NCI-H2081 treated with DMSO at 0.1 percent for 48 hours (cell line): Measurements from ENCODE around the gene SLF2.

Experiments used
- DNase-seq: peaks from one replicate; lab custom pipeline; 2025; lab: John Stamatoyannopoulos, UW

The SLF2 gene

DNA sequence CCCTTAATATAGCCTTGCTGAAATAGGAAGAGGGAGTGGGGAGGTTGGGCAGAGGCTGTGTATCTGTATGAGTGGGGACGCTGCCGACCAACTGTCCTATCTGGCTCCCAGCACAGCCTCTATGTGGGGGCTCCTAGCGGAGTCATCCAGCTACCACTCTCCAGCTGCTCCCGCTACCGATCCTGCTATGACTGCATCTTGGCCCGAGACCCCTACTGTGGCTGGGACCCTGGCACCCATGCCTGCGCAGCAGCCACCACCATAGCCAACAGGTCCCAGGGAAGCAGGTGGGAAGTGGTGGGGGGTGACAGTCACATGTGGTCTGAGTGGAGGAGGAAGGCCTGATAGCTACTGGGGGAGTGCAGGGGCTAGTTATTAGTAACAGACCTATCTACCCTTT, 67.9 kb downstream of the SLF2 start:
- DNase-seq: no peak

DNA sequence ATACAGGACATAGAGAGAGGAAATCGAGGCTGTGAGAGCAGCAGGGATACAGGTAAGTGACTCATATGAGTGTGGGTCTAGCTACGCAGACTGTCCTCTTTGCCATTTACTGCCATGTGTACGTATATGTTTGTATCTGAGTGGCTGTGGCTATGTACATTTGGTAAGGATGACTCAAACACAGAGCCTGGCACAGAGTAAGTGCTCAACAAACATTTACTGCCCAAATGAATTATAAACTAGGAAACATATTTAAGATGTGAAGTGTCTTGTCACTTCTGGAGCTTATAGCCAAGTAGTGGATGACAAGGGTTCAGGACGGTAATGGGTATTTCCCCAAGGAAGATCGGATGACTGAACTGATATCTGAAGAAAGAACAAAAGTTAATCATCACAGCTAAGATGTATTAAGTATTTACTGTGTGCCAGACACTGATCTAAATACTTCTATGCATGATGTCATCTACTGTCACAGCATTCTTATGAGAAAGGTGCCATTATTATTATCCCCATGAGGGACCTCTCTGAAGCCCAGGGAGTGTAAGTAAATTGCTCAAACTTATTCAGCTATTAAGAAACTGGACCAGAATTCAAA, 68.5 kb downstream of the SLF2 start:
- no peak for DNase-seq

DNA sequence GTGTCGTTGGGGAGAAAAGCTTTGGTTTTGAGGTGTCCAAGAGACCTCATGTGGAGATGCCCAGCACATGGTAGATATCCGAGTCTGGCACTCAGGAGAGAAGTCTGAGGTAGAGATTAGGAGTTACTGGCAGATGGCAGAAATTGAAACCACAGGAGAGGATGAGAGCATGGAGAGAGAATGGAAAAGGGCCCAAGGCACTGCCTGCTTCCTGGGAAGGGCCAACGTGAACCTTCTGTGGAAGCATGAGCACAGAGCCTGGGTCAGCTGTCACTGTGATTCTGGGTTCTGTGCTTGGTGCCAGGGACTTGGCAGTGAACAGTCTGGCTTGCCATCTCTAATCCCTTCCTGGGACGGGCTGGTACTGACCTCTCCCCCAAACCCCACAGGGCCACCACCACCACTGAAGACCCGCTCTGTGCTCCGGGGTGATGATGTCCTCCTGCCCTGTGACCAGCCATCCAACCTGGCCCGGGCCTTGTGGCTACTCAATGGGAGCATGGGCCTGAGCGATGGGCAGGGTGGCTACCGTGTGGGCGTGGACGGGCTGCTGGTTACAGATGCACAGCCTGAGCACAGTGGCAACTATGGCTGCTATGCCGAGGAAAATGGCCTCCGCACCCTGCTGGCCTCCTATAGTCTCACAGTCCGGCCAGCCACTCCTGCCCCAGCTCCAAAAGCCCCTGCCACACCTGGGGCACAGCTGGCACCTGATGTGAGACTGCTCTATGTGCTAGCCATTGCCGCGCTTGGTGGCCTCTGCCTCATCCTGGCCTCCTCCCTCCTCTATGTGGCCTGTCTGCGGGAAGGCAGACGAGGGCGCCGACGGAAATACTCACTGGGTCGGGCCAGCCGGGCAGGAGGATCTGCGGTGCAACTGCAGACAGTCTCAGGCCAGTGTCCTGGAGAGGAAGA, 70.4 kb downstream of the SLF2 start:
- DNase-seq: no peak

DNA sequence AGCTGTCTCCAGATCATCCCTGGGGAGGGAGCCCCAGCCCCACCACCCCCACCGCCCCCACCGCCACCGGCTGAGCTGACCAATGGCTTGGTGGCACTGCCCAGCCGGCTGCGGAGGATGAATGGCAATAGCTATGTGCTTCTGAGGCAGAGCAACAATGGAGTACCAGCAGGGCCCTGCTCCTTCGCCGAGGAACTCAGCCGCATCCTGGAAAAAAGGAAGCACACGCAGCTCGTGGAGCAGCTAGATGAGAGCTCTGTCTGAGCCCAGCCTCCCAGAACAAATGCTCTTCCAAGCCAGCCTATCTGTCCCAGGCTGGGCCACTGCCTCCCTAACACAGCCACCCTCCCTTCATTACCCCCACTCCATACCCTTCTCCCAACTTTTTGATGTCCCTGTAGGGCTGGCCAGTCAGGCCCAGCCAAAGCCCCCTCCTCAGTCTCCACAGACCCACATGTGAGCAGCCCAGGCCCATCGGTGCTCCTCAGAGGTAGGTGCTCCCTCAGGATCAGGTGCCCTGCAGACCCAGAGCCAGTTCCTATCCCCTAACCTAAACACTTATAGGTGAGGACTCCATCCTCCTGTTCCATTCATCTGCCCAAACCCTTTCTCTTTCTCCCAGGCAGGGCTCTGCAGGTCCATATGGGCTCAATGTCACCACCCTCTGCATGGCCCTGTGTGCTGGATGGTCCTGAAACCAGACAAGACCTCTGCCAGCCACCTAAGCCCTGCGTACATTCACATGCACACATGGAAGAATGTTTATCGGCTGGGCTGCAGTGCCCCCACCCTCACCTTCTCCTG, 71.3 kb downstream of the SLF2 start:
- no peak for DNase-seq

DNA sequence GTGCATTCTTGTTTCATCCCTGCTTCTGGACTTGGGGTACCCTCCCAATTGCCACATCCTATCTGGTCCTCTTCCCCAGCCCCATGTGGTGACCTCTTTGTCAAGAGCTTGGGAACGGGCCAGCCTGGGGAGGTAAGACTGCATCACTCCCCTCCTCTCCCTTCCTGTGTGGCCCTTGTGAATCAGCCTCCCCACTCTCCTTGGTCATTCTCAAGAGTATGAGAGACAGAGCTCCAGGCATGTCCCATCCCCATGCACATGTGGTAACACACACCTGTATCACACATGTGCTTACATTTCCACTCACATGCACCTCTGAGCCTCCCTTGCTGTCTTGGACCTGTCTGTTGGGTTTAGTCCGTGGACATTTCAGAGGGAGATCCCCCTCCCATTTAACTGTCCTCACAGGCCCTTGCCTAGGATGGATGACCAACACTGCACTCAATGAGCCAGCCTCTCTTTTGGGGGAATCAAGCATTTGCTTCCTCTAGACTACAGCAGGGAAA, 72.0 kb downstream of the SLF2 start:
- DNase-seq: no peak

DNA sequence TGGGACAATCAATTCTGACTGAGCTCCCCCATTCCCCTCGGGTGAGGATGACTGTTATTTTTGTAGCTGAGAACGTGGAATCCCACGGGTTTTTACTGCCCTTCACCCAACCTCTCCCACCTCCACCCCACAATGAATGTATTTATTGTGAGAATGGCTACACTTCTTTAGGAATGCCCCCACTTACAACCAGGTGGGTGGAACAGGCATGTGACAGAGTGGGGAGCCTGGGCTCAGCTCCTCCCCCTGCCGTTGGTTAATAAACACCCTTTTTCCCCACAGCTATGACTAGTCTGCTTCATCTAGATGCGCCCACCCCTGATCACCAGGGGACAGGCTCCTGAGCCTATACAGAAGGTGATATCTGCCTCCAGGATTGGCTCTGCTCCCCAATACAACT, 72.6 kb downstream of the SLF2 start:
- DNase-seq: no peak

DNA sequence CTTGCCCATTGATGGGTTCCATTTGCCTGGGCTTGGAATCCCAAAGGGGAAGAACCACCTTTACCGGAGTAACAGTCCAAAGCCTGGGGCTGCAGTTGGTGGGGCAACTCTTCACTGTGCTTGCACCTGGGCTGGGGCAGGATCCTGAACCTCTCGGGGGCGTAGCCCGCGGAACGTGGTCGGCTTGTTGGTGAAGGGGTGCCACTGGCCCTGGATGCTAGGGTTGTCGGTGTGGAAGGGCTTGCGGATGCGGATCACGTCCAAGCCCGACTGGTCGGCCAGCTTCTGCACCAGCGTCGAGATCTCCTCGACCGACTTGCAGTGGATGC, 73.8 kb downstream of the SLF2 start:
- no peak for DNase-seq

DNA sequence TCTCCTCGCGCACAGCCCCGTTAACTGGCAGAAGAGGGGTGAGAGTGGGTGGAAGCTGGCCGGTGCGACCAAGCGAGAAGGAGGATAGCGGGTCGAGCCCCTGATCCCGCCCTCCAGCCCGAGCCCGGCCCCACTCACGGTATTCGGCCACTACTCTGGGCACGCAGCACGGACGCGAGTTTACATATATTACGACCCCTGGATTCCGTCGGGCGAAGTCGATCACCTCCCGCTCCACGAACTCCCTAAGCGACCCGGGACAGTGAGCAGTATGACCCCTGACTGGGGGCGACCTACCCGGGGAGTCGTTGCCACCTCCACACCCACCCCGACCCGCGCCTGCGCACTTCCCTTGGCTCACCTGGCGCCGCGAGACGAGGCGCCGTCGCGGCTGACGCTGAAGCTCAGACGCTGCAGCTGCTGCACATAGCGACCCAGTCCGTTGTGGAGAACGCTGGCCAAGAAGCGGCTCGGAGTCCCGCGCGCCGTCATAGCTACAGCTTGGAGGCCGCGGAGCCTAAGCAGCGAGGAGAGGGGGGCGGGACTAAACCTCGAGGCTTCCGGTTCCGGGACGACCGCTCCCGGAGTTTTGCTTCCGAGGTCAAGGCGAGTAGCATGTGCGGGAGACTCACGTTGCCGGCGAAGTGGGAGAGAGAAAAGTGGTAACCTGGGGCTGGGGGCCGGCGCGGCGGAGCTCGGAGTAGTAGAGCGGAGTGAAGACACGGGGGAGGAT, 74.4 kb downstream of the SLF2 start, which contains the start of the genes MRPL43 and TWNK:
Gene MRPL43 (minus strand): TSS at position 546 of the 733 bp plus-strand sequence. CDS start 54 bp downstream, at position 492.
Gene TWNK (plus strand): TSS at position 592 of the 733 bp plus-strand sequence. CDS start 668 bp downstream, outside the sequence.
- peak; percentile 4 for DNase-seq

DNA sequence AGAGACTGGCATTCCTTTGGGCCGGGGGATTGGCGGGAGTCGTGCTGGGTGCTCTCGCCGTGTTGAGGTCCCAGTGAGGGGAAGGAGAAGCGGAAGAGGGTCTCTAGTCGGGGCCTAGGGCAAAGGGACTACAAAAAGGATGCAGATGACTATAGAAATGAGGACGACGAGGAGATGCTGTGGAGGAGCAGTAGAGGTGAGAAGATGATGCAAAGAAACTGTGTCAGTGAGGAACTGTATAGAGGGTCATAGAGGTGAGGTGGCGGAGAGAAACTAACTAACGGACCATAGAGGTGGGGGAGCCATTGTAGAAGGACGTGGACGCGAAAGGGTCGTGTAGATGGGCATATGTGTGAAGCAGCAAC, 74.9 kb downstream of the SLF2 start:
- DNase-seq: no peak

DNA sequence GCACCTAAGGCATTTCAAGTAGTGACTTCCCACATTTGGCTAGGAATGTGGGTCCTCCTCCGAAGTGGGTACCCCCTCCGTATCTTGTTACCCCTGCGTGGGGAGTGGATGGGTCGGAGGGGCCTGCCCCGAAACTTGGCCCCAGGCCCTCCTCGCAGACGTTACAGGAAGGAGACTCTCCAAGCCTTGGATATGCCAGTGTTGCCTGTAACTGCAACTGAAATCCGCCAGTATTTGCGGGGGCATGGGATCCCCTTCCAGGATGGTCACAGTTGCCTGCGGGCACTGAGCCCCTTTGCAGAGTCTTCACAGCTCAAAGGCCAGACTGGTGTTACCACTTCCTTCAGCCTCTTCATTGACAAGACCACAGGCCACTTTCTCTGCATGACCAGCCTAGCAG, 75.4 kb downstream of the SLF2 start:
- no peak for DNase-seq

DNA sequence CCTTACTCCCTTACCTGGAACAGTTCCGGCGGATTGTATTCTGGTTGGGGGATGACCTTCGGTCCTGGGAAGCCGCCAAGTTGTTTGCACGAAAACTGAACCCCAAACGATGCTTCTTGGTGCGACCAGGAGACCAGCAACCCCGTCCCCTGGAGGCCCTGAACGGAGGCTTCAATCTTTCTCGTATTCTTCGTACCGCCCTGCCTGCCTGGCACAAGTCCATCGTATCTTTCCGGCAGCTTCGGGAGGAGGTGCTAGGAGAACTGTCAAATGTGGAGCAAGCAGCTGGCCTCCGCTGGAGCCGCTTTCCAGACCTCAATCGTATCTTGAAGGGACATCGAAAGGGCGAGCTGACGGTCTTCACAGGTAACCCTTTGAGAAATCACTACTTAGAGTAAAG, 76.3 kb downstream of the SLF2 start:
- no peak for DNase-seq

DNA sequence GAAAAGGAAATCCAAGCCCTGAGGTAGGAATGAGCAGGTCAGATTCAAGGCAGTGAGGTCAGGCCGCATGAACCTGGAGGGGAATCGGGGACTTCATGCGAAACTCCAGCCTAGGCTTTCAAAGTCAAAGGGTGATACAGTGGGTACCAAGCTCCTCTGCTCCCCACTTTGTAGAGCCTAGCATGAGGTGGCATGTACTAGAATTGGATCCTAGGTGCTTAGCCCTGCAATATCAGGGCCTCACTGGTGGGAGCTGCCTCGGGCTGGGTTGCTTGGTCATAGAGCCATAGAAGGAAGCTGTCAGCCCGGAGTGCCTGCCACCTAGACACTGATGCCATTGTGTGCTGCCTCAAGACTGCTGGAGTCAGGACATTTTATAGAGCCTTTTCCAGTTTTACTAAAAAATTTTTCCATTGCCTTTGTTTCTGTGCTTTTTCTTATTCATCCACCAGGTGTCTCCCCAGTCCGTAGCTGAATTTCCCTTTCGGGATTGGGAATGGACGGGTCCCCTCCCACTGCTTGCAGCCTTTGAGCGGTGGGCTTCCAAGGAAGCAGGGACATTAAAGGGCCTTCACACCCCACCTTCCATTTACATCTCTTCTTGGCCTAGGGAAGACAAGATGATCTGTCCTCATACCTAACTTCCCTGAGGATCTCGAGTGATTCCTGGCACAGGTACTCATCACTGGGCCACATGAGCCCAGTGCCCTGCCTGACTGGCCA, 81.4 kb downstream of the SLF2 start:
- DNase-seq: no peak

DNA sequence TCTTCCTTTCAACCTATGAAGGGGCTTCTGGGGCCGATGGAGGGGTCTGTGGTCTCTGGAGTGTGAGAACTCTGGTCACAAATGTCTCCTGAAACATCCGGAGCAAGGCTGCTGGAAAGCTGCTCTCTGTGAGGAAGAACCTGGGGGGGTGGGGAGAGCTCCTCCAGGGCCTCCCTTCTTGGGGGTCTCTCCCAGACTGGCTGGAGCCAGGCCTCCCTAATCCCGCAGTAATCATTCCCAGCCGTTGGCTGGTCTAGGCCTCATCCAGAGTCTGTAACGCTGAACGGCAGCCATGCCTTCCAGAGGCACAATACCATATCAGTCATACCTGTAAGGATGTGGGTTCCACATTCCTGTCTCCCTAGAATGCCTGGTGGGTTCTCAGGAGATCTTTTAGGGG, 82.4 kb downstream of the SLF2 start:
- DNase-seq: no peak

DNA sequence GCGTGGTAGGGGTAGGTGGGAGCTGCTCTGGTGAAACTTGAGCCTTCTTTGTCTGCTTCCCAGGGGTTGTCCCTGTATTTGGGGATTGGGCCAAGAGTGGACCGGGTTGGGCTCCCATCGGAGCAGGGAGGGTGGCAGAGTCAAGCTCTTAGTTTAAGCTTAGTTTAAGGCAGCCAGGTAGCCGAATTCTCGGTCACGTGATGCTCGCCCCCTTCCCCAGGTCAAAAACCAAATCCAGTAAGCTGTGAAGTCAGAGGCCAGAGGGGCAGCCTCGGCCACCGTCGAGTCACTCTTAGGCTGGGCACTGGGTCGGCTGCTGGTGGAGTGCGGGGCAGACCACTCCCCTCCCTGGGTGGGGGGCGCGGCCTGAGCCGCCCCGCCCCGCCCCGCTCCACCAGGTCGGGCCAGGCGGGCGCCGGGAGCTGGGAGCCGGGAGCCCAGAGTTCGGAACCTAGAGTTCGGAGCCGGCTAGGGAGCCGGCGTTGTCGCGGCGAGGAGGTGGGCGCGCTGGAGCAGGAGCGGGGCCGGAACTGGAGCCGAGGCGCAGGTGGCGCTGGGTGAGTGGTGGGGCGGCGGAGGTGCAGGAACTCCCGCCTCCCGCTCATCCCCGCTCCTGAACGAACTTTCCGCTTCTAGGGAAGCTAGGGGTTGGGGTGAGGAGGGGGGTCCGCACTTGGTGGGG, 84.1 kb downstream of the SLF2 start:
- DNase-seq: no peak

DNA sequence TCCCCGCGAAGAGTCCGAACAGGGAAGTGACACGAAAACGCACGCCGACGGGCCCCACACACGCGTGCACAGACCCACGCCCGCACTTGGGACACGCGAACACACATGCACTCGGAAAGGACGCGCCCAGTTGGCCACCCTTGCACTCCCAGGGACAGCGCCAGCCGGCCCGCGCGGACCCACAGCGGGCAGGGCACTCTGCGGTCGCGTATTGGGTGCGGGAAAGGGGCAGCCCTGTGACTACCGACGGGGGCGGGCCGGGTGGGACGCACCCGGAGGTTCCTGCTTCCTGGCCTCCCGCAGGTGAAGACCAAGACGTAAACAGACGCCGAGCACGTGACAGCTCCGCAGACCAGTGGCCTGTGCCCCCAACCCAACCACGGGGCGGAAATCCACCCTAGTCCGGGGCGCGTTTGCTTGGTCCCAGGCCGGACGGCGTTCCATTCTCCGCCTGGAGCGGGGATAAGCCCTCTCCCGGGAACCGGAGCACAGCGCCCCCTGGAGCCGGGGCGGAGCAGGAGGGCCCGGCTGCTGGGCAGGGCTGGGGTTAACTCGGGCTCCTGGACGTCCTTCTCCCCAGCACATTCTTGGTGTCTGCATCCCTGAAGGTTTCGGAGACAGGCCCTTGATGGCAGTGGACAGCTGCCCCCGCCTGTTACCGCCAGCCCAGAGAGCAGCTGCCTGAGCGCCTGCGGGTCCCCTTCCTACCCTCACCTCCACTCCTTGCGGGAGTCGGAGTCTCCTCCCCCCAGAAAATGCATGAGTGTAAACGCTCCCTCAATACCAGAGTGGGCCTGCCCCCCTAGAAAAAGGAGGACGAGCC, 84.8 kb downstream of the SLF2 start:
- no peak for DNase-seq

DNA sequence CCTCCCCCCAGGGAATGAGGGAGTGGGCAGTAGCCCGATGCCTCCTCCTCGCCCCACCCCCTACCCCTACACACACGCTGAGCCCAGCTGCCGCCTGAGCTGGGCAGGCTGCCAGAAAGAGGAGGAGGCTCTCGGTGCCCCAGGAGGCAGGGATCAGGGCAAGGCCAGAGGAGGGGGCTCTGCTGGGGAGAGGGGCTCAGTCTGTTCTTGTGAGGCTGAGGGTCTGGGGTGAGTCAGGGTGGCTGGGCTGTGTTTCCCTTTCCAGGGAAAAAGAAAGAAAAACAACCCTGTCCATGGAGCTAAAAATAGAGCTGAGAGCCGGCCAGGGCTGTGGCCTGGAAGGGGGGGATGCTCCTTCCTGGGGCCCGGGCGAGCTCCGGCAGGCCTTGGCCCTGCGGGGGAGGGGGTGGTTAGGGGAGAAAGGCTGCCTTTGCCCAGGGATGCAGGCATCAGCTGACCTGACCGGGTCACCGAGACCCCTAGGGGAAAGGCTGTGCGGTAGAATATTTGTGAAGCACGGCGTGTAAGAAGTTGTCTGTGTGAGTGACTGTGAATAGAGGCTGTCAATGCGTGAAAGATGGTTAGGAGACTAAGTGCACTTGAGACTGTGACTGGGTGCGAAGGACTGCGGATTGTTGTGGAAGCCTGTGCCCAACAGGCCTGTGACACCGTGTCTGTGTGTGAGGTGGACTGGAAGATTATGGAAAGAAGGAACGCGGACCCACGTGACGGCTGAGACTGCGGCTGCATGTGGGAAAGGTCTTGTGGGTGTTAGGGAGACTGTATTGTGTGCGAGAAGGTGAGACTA, 85.6 kb downstream of the SLF2 start:
- peak; percentile 32 for DNase-seq

DNA sequence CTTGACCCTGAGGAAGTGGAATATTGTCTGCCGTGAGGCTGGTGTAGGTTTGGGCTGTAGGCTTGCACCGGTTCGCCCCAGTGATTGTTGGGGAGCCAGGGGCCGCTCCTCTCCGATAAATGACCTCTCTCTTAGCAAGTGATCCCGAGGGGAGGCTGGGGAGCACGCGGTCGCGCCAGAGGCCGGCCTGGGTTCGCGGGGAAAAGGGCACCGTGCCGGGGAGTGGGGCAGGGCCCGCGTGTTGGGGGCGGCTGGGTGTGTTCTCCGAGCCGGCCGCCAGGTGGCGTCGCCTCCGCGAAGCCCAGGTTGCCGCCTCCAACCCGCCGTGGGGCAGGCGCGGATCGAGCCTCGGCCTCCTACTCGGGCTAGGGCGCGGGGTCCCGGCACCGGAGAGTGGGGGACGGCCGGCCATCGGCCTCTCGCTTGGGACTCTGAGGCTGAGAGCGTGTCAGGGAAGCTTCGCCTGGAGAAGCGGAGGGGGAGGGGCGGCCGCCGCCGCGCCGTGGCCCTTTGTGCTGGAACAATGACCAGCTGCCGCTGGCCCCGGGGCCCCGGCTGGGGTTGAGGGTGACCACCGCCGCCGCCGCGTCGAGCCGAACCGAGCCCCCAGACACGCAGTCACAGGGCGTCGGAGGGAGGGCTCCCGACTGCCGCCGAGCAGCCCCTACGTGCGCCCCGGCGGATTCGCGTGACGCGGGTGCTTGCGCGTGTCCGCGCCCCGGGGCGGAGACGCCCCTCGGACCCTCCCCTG, 86.4 kb downstream of the SLF2 start:
- DNase-seq: no peak

DNA sequence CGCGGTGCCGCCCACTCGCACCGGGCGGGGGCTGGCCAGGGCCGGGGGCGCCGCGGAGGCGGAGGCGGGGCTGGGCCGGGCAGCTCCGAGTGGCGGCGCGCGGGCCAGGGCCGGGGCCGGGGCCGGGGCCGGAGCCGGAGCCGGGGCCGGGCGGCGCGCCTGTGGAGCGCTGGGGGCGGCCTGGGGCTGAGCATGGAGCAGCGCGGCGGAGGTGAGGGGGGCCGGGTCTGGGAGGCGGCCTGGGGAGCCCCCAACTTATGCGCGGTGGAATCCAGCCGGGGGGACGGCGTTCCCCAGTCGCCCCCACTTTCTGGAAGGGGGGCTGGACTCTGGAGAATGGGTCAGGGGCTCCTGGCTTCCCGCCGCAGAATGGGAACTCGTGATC, 87.0 kb downstream of the SLF2 start, which contains the start of gene LZTS2:
Gene LZTS2 (plus strand): TSS at position 67 of the 385 bp plus-strand sequence. CDS start 2,731 bp downstream, outside the sequence.
- DNase-seq: no peak
